ENCODE results near the gene SCN10A.
A peak's percentile ranks its signal among the peaks of the same experiment; 100 is the strongest.

Gene SCN10A

GRCh38 chr3:38738630-38739395, 77.2 kb downstream of the SCN10A start:
- no peak overlapping the region for H3K27ac ChIP-seq (ENCODE audit: low read depth, low read length)
- H3K4me1 ChIP-seq (ENCODE audit: control insufficient read depth, low read depth, low read length), result no peaks in the 10 kb centered on the region
- no peak overlapping the region for H2BK120ac ChIP-seq (ENCODE audit: low read depth, low read length)
- H4K5ac ChIP-seq (ENCODE audit: low read length), result no peak overlapping the region
- WGBS (ENCODE audit: extremely low coverage, insufficient coverage, low lambda C conversion rate), result no CpG with 5 or more reads among the region's 13 CpGs
- H3K4ac ChIP-seq (ENCODE audit: low read depth, low read length), result no peak overlapping the region
- H3K79me1 ChIP-seq (ENCODE audit: low read length), result no peaks in the 10 kb centered on the region
- no peaks in the 10 kb centered on the region for H3K27me3 ChIP-seq (ENCODE audit: insufficient read depth, low read length, poor library complexity)
- H2BK15ac ChIP-seq (replicated peaks; ENCODE audit: low read depth), result no peak overlapping the region
- H3K79me2 ChIP-seq (ENCODE audit: control insufficient read depth, insufficient read depth, low read length), result no peaks in the 10 kb centered on the region
- peak; percentile 92 for DNase-seq
- H3K18ac ChIP-seq (ENCODE audit: low read length), result no peak overlapping the region
- no peak overlapping the region for H3K9ac ChIP-seq (ENCODE audit: low read length)
- H3K23ac ChIP-seq (ENCODE audit: low read length), result no peak overlapping the region
- H3K4me2 ChIP-seq (ENCODE audit: low read length), result no peak overlapping the region
- H2AK5ac ChIP-seq (ENCODE audit: low read length), result no peak overlapping the region
- no peak overlapping the region for H2BK5ac ChIP-seq (ENCODE audit: low read length)
- no peak overlapping the region for H4K8ac ChIP-seq (ENCODE audit: low read depth, low read length)
- no peak overlapping the region for H3K4me3 ChIP-seq (ENCODE audit: low read length)
- H3K56ac ChIP-seq (ENCODE audit: low read length), result no peak overlapping the region
- H3K36me3 ChIP-seq (ENCODE audit: control insufficient read depth, insufficient read depth, low read length), result no peaks in the 10 kb centered on the region

- Histone ChIP-seq H3K4me3 (ENCODE audit: low read length) (no peak overlapping the region), H3K56ac (ENCODE audit: low read length) (no peak overlapping the region), H3K4me2 (ENCODE audit: low read length) (no peak overlapping the region), H3K79me2 (ENCODE audit: control insufficient read depth, insufficient read depth, low read length) (no peaks in the 10 kb centered on the region), H3K18ac (ENCODE audit: low read length) (no peak overlapping the region), H3K4ac (ENCODE audit: low read depth, low read length) (no peak overlapping the region), H2AK5ac (ENCODE audit: low read length) (no peak overlapping the region), H3K23ac (ENCODE audit: low read length) (no peak overlapping the region), H2BK120ac (ENCODE audit: low read depth, low read length) (no peak overlapping the region), H4K5ac (ENCODE audit: low read length) (no peak overlapping the region), H2BK15ac (replicated peaks; ENCODE audit: low read depth) (no peak overlapping the region), H3K36me3 (ENCODE audit: control insufficient read depth, insufficient read depth, low read length) (no peaks in the 10 kb centered on the region), H3K9ac (ENCODE audit: low read length) (no peak overlapping the region), H3K79me1 (ENCODE audit: low read length) (no peaks in the 10 kb centered on the region), H4K8ac (ENCODE audit: low read depth, low read length) (no peak overlapping the region), H3K4me1 (ENCODE audit: control insufficient read depth, low read depth, low read length) (no peaks in the 10 kb centered on the region), H2BK5ac (ENCODE audit: low read length) (no peak overlapping the region), H3K27me3 (ENCODE audit: insufficient read depth, low read length, poor library complexity) (no peaks in the 10 kb centered on the region), H3K27ac (ENCODE audit: low read depth, low read length) (no peak overlapping the region)
- DNase-seq, result no peak
- no CpG with 5 or more reads among the region's 3 CpGs for WGBS (ENCODE audit: extremely low coverage, insufficient coverage, low lambda C conversion rate)
Measured at GRCh38 chr3:38731522-38731921, 84.5 kb downstream of the SCN10A start.

- Histone ChIP-seq H2BK5ac (ENCODE audit: low read length) (no peak overlapping the region), H3K9ac (ENCODE audit: low read length) (no peak overlapping the region), H3K36me3 (ENCODE audit: control insufficient read depth, insufficient read depth, low read length) (no peaks in the 10 kb centered on the region), H3K4me2 (ENCODE audit: low read length) (no peak overlapping the region), H3K4ac (ENCODE audit: low read depth, low read length) (no peak overlapping the region), H4K5ac (ENCODE audit: low read length) (no peak overlapping the region), H3K18ac (ENCODE audit: low read length) (no peak overlapping the region), H3K27me3 (ENCODE audit: insufficient read depth, low read length, poor library complexity) (no peaks in the 10 kb centered on the region), H3K23ac (ENCODE audit: low read length) (no peak overlapping the region), H3K4me3 (ENCODE audit: low read length) (no peak overlapping the region), H3K56ac (ENCODE audit: low read length) (no peak overlapping the region), H3K4me1 (ENCODE audit: control insufficient read depth, low read depth, low read length) (no peaks in the 10 kb centered on the region), H2BK120ac (ENCODE audit: low read depth, low read length) (no peak overlapping the region), H3K79me2 (ENCODE audit: control insufficient read depth, insufficient read depth, low read length) (no peaks in the 10 kb centered on the region), H3K79me1 (ENCODE audit: low read length) (no peaks in the 10 kb centered on the region), H3K27ac (ENCODE audit: low read depth, low read length) (no peak overlapping the region), H2AK5ac (ENCODE audit: low read length) (no peak overlapping the region), H4K8ac (ENCODE audit: low read depth, low read length) (no peak overlapping the region), H2BK15ac (replicated peaks; ENCODE audit: low read depth) (no peak overlapping the region)
- DNase-seq, result no peak
Measured at GRCh38 chr3:38730281-38730680, 85.7 kb downstream of the SCN10A start.

- H3K79me2 ChIP-seq (ENCODE audit: control insufficient read depth, insufficient read depth, low read length), result no peaks in the 10 kb centered on the region
- H3K4me1 ChIP-seq (ENCODE audit: control insufficient read depth, low read depth, low read length), result no peaks in the 10 kb centered on the region
- H3K27me3 ChIP-seq (ENCODE audit: insufficient read depth, low read length, poor library complexity), result no peaks in the 10 kb centered on the region
- H3K36me3 ChIP-seq (ENCODE audit: control insufficient read depth, insufficient read depth, low read length), result no peaks in the 10 kb centered on the region
- H2BK120ac ChIP-seq (ENCODE audit: low read depth, low read length), result no peak overlapping the region
- H3K27ac ChIP-seq (ENCODE audit: low read depth, low read length), result no peak overlapping the region
- H2BK15ac ChIP-seq (replicated peaks; ENCODE audit: low read depth), result no peak overlapping the region
- no peak overlapping the region for H3K4ac ChIP-seq (ENCODE audit: low read depth, low read length)
- H4K8ac ChIP-seq (ENCODE audit: low read depth, low read length), result no peak overlapping the region
- no peak overlapping the region for H3K4me3 ChIP-seq (ENCODE audit: low read length)
- H3K18ac ChIP-seq (ENCODE audit: low read length), result no peak overlapping the region
- H2AK5ac ChIP-seq (ENCODE audit: low read length), result no peak overlapping the region
- no peak overlapping the region for H2BK5ac ChIP-seq (ENCODE audit: low read length)
- H3K9ac ChIP-seq (ENCODE audit: low read length), result no peak overlapping the region
- H3K23ac ChIP-seq (ENCODE audit: low read length), result no peak overlapping the region
- no peak for DNase-seq
- H4K5ac ChIP-seq (ENCODE audit: low read length), result no peak overlapping the region
- no peak overlapping the region for H3K56ac ChIP-seq (ENCODE audit: low read length)
- H3K79me1 ChIP-seq (ENCODE audit: low read length), result no peaks in the 10 kb centered on the region
- WGBS (ENCODE audit: extremely low coverage, insufficient coverage, low lambda C conversion rate), result no CpG with 5 or more reads among the region's 1 CpG
- no peak overlapping the region for H3K4me2 ChIP-seq (ENCODE audit: low read length)
Measured at GRCh38 chr3:38728008-38728407, 88.0 kb downstream of the SCN10A start.

GRCh38 chr3:38726751-38727150, 89.3 kb downstream of the SCN10A start:
- H3K18ac ChIP-seq (ENCODE audit: low read length), result no peak overlapping the region
- no peaks in the 10 kb centered on the region for H3K36me3 ChIP-seq (ENCODE audit: control insufficient read depth, insufficient read depth, low read length)
- H3K27me3 ChIP-seq (ENCODE audit: insufficient read depth, low read length, poor library complexity), result no peaks in the 10 kb centered on the region
- no peak overlapping the region for H2BK5ac ChIP-seq (ENCODE audit: low read length)
- no peak overlapping the region for H4K5ac ChIP-seq (ENCODE audit: low read length)
- no peak overlapping the region for H2AK5ac ChIP-seq (ENCODE audit: low read length)
- H3K23ac ChIP-seq (ENCODE audit: low read length), result no peak overlapping the region
- H3K9ac ChIP-seq (ENCODE audit: low read length), result no peak overlapping the region
- no peak overlapping the region for H3K4me2 ChIP-seq (ENCODE audit: low read length)
- no peaks in the 10 kb centered on the region for H3K4me1 ChIP-seq (ENCODE audit: control insufficient read depth, low read depth, low read length)
- no peak for DNase-seq
- H2BK120ac ChIP-seq (ENCODE audit: low read depth, low read length), result no peak overlapping the region
- no peak overlapping the region for H3K4ac ChIP-seq (ENCODE audit: low read depth, low read length)
- no CpG with 5 or more reads among the region's 7 CpGs for WGBS (ENCODE audit: extremely low coverage, insufficient coverage, low lambda C conversion rate)
- H3K79me2 ChIP-seq (ENCODE audit: control insufficient read depth, insufficient read depth, low read length), result no peaks in the 10 kb centered on the region
- no peak overlapping the region for H4K8ac ChIP-seq (ENCODE audit: low read depth, low read length)
- H3K4me3 ChIP-seq (ENCODE audit: low read length), result no peak overlapping the region
- no peak overlapping the region for H3K56ac ChIP-seq (ENCODE audit: low read length)
- H2BK15ac ChIP-seq (replicated peaks; ENCODE audit: low read depth), result no peak overlapping the region
- no peak overlapping the region for H3K27ac ChIP-seq (ENCODE audit: low read depth, low read length)
- no peaks in the 10 kb centered on the region for H3K79me1 ChIP-seq (ENCODE audit: low read length)
